Kidney (tissue), 14 donors: ENCODE measurements around the gene GRB14. TPM values are rescaled to one million over a fixed set of nuclear protein-coding genes. Genes with fewer than 3 reads are reported as not detected.

Source experiments
- DNase-seq, 5 donors: peaks; one replicate each; pipeline ENCODE4 v3.0.0-alpha.2; 2013 to 2020
- FAIRE-seq: peaks from 2 replicates; lab custom pipeline; 2012; peaks lifted over from hg19 to GRCh38; lab: Jason Lieb, UNC
- H3K27ac ChIP-seq, 2 donors: one replicate each; pipeline ENCODE4 v1.7.0; 2013; ENCODE audit warnings: low read depth in 2 of 2, low read length in 2 of 2, inconsistent platforms in 1 of 2
- H3K27me3 ChIP-seq: one replicate; pipeline ENCODE4 v1.7.1; 2013; ENCODE audit warnings: low read length, inconsistent platforms; ENCODE audit not compliant: control insufficient read depth, insufficient read depth
- H3K36me3 ChIP-seq, 3 donors: one replicate each; pipeline versions ENCODE4 v1.7.0 to v1.7.1; 2013; ENCODE audit warnings: low read length in 3 of 3, control low read depth in 1 of 3, inconsistent platforms in 1 of 3; ENCODE audit not compliant: insufficient read depth in 3 of 3, control insufficient read depth in 2 of 3
- H3K4me1 ChIP-seq, 3 donors: one replicate each; pipeline versions ENCODE4 v1.7.0 to v1.7.1; 2013; ENCODE audit warnings: low read length in 3 of 3, inconsistent platforms in 1 of 3, low read depth in 1 of 3; ENCODE audit not compliant: control insufficient read depth in 2 of 3, insufficient read depth in 2 of 3
- H3K4me3 ChIP-seq, 3 donors: one replicate each; pipeline versions ENCODE4 v1.7.0 to v1.8.1; 2013; ENCODE audit warnings: low read length in 3 of 3, control low read depth in 1 of 3, inconsistent platforms in 1 of 3
- H3K9ac ChIP-seq, 3 donors: one replicate each; pipeline versions ENCODE4 v1.7.0 to v1.7.1; 2013; ENCODE audit warnings: low read length in 3 of 3, control low read depth in 1 of 3, inconsistent platforms in 1 of 3
- H3K9me3 ChIP-seq, 3 donors: one replicate each; pipeline versions ENCODE4 v1.7.0 to v1.7.1; 2013; ENCODE audit warnings: low read length in 3 of 3, control low read depth in 1 of 3, inconsistent platforms in 1 of 3; ENCODE audit not compliant: control insufficient read depth in 2 of 3, insufficient read depth in 1 of 3
- CTCF ChIP-seq: IDR thresholded peaks from 3 replicates; pipeline ENCODE4 v1.5.1; 2012; ENCODE audit warnings: mild to moderate bottlenecking, moderate library complexity, borderline replicate concordance; ENCODE audit not compliant: insufficient read depth; ENCODE audit errors: extremely low read depth
- intact Hi-C: fragments of 100-400 bp; cut with DNase I; formaldehyde crosslinking; loops from one replicate; pipeline ENCODE4 v1.11.1; 2022
- polyA plus RNA-seq: library from polyadenylated mRNA; stranded (reverse); fragments of 350-450 nt; fragmentation: Illumina TruSeq; extraction: RNeasy Lipid Tissue Mini Kit (QIAGEN cat#74804); gene quantifications from one replicate; pipeline ENCODE4 v1.2.3, GENCODE V29; 2014; ENCODE audit warnings: low read depth, low replicate concordance; ENCODE audit not compliant: insufficient read depth
- total RNA-seq: library from RNA; stranded (reverse); fragmentation: NEBNext Ultra II Directional; extraction: Animal tissue kit (Norgen Biotek cat#: 25700); gene quantifications from one replicate; pipeline ENCODE4 v1.2.1, GENCODE V29; 2021
- donor health status: control.
- donor health status: control.
- donor health status: control.
- donor health status: control.
- donor health status: control.
- donor health status: DM: yes; HTN: yes; CAD: no.
- donor health status: Normal renal cell carcinoma (clear cell type).

GRB14 gene
- total and polyA plus RNA-seq, 2 donors from 2014 or later = 41.7 to 71.3 TPM

DNA sequence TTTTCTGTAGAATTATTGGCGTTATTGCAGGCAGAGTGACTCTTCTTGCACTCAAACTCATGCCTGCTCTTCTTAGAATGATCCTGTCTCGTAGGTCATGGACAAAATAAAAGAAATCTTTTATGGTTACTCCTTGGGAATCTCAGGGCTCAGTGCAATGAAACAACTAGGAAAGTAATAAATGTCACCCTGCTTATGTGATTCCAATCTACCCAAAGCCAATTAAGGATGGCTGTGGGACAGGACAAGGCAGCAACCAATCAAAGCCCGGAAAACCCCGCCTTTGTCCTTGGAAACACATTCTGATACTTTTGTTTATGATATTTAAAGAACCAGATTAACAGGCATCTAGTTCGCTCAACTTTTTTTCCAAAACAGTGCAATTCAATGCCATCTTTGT, 53.0 kb downstream of the GRB14 start:
- Histone ChIP-seq H3K4me3 (peak overlapping the region in 2 of 3 donors; percentile 57 to 68), H3K9ac (peak overlapping the region in 1 of 3 donors; percentile 38), H3K36me3 (no peaks in the 10 kb centered on the region), H3K4me1 (peaks cover 0 to 18% (median 5%) of the 10 kb centered on the region in 3 donors), H3K27ac (peak overlapping the region; percentile 54 to 62), H3K9me3 (no peaks in the 10 kb centered on the region), H3K27me3 (no peaks in the 10 kb centered on the region)
- no peak for TF ChIP-seq CTCF
- no peak for DNase-seq
- intact Hi-C loops = no loop called here
- FAIRE-seq = no peak

DNA sequence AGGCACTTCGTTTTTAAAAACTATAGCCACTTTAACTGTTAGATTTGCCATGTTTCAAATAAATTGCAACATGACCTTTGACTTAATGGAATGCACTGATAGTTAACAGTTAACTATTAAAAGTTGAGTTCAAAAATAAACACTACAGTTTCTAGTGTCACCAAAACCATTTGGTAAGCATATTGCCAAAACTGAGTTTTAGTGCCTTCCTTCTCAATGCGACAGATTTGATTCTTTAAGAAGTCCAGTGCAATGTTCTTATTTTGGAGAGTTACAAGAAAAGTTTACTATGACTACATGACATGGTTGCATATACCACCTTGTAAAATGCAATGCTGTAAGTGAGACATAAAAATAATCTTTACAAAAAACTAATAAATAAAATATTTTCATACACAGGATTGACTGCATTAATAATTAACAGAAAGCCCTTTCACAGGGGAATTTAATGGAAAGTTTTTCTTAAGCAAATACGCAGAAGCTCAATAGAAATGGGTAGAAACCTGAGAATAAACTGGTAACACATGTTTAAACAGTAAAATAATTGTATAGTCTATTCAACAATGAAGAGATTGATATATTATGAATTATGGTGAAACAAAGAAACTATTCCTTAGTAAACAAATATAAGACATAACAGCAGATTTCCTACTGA, 53.8 kb downstream of the GRB14 start:
- Histone ChIP-seq H3K36me3 (no peaks in the 10 kb centered on the region), H3K4me3 (peak overlapping the region in 2 of 3 donors; percentile 57 to 68), H3K9me3 (no peaks in the 10 kb centered on the region), H3K4me1 (peaks cover 0 to 21% (median 5%) of the 10 kb centered on the region in 3 donors), H3K27ac (peak overlapping the region; percentile 62 to 72), H3K27me3 (no peaks in the 10 kb centered on the region), H3K9ac (peak overlapping the region in 1 of 3 donors; percentile 74)
- intact Hi-C loops = no loop called here
- DNase-seq = peak in 1 of 5 donors; percentile 23
- no peak for FAIRE-seq
- TF ChIP-seq CTCF = no peak

GRCh38 chr2:164565359-164565758, 55.9 kb downstream of the GRB14 start:
- H3K9ac ChIP-seq = peak overlapping the region in 1 of 3 donors; percentile 41
- FAIRE-seq (no peak), DNase-seq (no peak)
- peaks cover 0 to 13% (median 4%) of the 10 kb centered on the region in 3 donors for H3K4me1 ChIP-seq
- H3K4me3 ChIP-seq = peak overlapping the region in 2 of 3 donors; percentile 42 to 60
- intact Hi-C loops = no loop called here
- H3K27ac ChIP-seq = peak overlapping the region; percentile 63 to 69
- no peaks in the 10 kb centered on the region for H3K36me3 ChIP-seq
- no peaks in the 10 kb centered on the region for H3K27me3 ChIP-seq
- no peak for TF ChIP-seq CTCF
- H3K9me3 ChIP-seq = no peaks in the 10 kb centered on the region
